HepG2 (cell line): Measurements from ENCODE around the gene GAREM2. TPM values are rescaled to one million over a fixed set of nuclear protein-coding genes. Genes with fewer than 3 reads are reported as not detected.
A peak's percentile ranks its signal among the peaks of the same experiment; 100 is the strongest.

Experiments
- ATAC-seq: fragments of 200-7000 bp; cut with Tn5 transposase; 3 replicates; pipeline ENCODE4 v1.9.1; 2020; ENCODE audit warnings: mild to moderate bottlenecking, moderate library complexity
- BruUV-seq: library from RNA; stranded (reverse); fragments of 400-500 nt; replicated peaks from 2 replicates; lab custom pipeline; 2021; lab: Mats Ljungman, UMichigan
- CTCF ChIA-PET: fragments of 300-600 bp; formaldehyde crosslinking; extraction: SDS; loops from one replicate; lab custom pipeline; 2021; ENCODE audit warnings: low total read pairs, inconsistent platforms, low intra/inter-chr PET ratio; lab: Yijun Ruan, JAX
- POLR2A ChIA-PET: fragments of 350-600 bp; sonication (Branson Sonifier 250); formaldehyde crosslinking; loops from one replicate; lab custom pipeline; 2020; ENCODE audit warnings: antibody characterized with exemption, inconsistent platforms; lab: Yijun Ruan, JAX
- DNase-seq: peaks from one replicate; pipeline ENCODE4 v3.0.0-alpha.2; 2015; ENCODE audit warnings: low spot score
- FAIRE-seq: peaks from 3 replicates; lab custom pipeline; 2011; peaks lifted over from hg19 to GRCh38; lab: Jason Lieb, UNC
- H2AFZ ChIP-seq: one replicate; pipeline ENCODE4 v1.6.1; 2011; ENCODE audit warnings: low read length, inconsistent platforms
- H3K27ac ChIP-seq: fragments of 300-600 bp; 3 replicates; pipeline ENCODE4 v1.8.0; 2011; ENCODE audit warnings: mixed run types, mild to moderate bottlenecking, mixed read lengths, low read length, inconsistent platforms; ENCODE audit not compliant: insufficient read depth; ENCODE audit errors: extremely low read length
- H3K27me3 ChIP-seq, 2 experiments: fragments of 200-600 bp in 1 of 2; 2 replicates in 1 of 2; 3 replicates in 1 of 2; pipeline versions ENCODE4 v1.6.0 to v1.8.0; 2011; ENCODE audit warnings: low read length in 2 of 2, mild to moderate bottlenecking in 2 of 2, moderate library complexity in 2 of 2, inconsistent platforms in 1 of 2; ENCODE audit not compliant: insufficient read depth in 2 of 2, control insufficient read depth in 1 of 2
- H3K36me3 ChIP-seq, 2 experiments: fragments of 200-600 bp in 1 of 2; replicated peaks in 1 of 2; 2 replicates in 1 of 2; 3 replicates in 1 of 2; pipeline versions ENCODE4 v1.5.1 to v1.8.0; 2011; ENCODE audit warnings: low read length in 2 of 2, inconsistent platforms in 1 of 2; ENCODE audit not compliant: insufficient read depth in 2 of 2, control insufficient read depth in 1 of 2
- H3K4me1 ChIP-seq: 2 replicates; pipeline ENCODE4 v1.5.1; 2012; ENCODE audit warnings: low read length, inconsistent platforms; ENCODE audit not compliant: insufficient read depth
- H3K4me2 ChIP-seq: 2 replicates; pipeline ENCODE4 v1.6.0; 2011; ENCODE audit warnings: low read depth, low read length, inconsistent platforms
- H3K4me3 ChIP-seq, 3 experiments: fragments of 200-600 bp in 1 of 3; sonication (generic), shearing (Covaris generic) in 1 of 3; replicated peaks in 1 of 3; 2 replicates each; pipeline ENCODE4 v1.5.1; 2011 to 2016; ENCODE audit warnings: low read length in 3 of 3, inconsistent platforms in 2 of 3, low read depth in 2 of 3, mild to moderate bottlenecking in 2 of 3, control low read depth in 1 of 3, mixed read lengths in 1 of 3; ENCODE audit not compliant: insufficient read depth in 1 of 3
- H3K79me2 ChIP-seq: one replicate; pipeline ENCODE4 v1.6.1; 2011; ENCODE audit warnings: low read length, inconsistent platforms; ENCODE audit not compliant: insufficient read depth
- H3K9ac ChIP-seq: 2 replicates; pipeline ENCODE4 v1.6.0; 2011; ENCODE audit warnings: mild to moderate bottlenecking, low read depth, low read length, inconsistent platforms; ENCODE audit not compliant: insufficient read depth
- H3K9me3 ChIP-seq: 2 replicates; pipeline ENCODE4 v1.5.1; 2012; ENCODE audit warnings: mild to moderate bottlenecking, low read length
- H4K20me1 ChIP-seq: 2 replicates; pipeline ENCODE4 v1.6.0; 2011; ENCODE audit warnings: inconsistent platforms, mild to moderate bottlenecking, low read length, moderate library complexity; ENCODE audit not compliant: insufficient read depth
- CHD4 ChIP-seq: fragments of 200-600 bp; sonication (generic); IDR thresholded peaks from 2 replicates; pipeline ENCODE4 v1.7.0; 2017; ENCODE audit warnings: mild to moderate bottlenecking, low read length, borderline replicate concordance
- EHMT2 ChIP-seq: fragments of 200-600 bp; sonication (generic); IDR thresholded peaks from 2 replicates; pipeline ENCODE4 v1.7.0; 2017; ENCODE audit warnings: antibody characterized with exemption, low read depth, low read length, borderline replicate concordance
- GABPA ChIP-seq, 2 experiments: IDR thresholded peaks; 2 replicates each; pipeline ENCODE4 v1.6.1; 2011 to 2016; ENCODE audit warnings: low read depth in 2 of 2, low read length in 1 of 2, missing biosample characterization in 1 of 2, missing genetic modification characterization in 1 of 2
- GATA4 ChIP-seq: sonication (generic); IDR thresholded peaks from 2 replicates; pipeline ENCODE4 v1.6.1; 2016; ENCODE audit warnings: antibody characterized with exemption, low read depth, borderline replicate concordance
- LBX2 ChIP-seq: sonication (generic); formaldehyde crosslinking; IDR thresholded peaks from 2 replicates; pipeline ENCODE4 v1.5.0; 2020; ENCODE audit warnings: missing genetic modification reagents, mild to moderate bottlenecking, borderline replicate concordance
- PHF21A ChIP-seq: sonication (generic); formaldehyde crosslinking; IDR thresholded peaks from 2 replicates; pipeline ENCODE4 v1.5.0; 2020; ENCODE audit warnings: mild to moderate bottlenecking, missing genetic modification reagents
- SSRP1 ChIP-seq: IDR thresholded peaks from 2 replicates; pipeline ENCODE4 v1.6.1; 2016; ENCODE audit warnings: control low read depth
- TBX3 ChIP-seq: fragments of 450-650 bp; IDR thresholded peaks from 2 replicates; pipeline ENCODE4 v1.6.1; 2017; ENCODE audit warnings: antibody characterized with exemption, mild to moderate bottlenecking, inconsistent platforms, borderline replicate concordance
- ZBTB21 ChIP-seq: sonication (generic); formaldehyde crosslinking; IDR thresholded peaks from 2 replicates; pipeline ENCODE4 v1.4.0; 2020; ENCODE audit warnings: missing genetic modification reagents
- ZBTB7A ChIP-seq: sonication (generic); formaldehyde crosslinking; IDR thresholded peaks from 2 replicates; pipeline ENCODE4 v1.8.0; 2022; ENCODE audit warnings: mild to moderate bottlenecking, missing genetic modification reagents
- ZGPAT ChIP-seq: IDR thresholded peaks from 2 replicates; pipeline ENCODE4 v1.6.1; 2016; ENCODE audit warnings: mild to moderate bottlenecking
- ZMYM2 ChIP-seq: sonication (generic); formaldehyde crosslinking; IDR thresholded peaks from 2 replicates; pipeline ENCODE4 v1.8.0; 2022; ENCODE audit warnings: mild to moderate bottlenecking, missing genetic modification reagents
- ZNF10 ChIP-seq: sonication (generic); formaldehyde crosslinking; IDR thresholded peaks from 2 replicates; pipeline ENCODE4 v1.4.0; 2020; ENCODE audit warnings: mild to moderate bottlenecking, low read depth, missing genetic modification reagents, borderline replicate concordance
- ZNF121 ChIP-seq: sonication (generic); formaldehyde crosslinking; IDR thresholded peaks from 2 replicates; pipeline ENCODE4 v1.5.0; 2020; ENCODE audit warnings: mild to moderate bottlenecking, missing genetic modification reagents
- ZNF124 ChIP-seq: sonication (generic); formaldehyde crosslinking; IDR thresholded peaks from 2 replicates; pipeline ENCODE4 v1.4.0; 2020; ENCODE audit warnings: missing genetic modification reagents
- ZNF20 ChIP-seq: sonication (generic); formaldehyde crosslinking; IDR thresholded peaks from 2 replicates; pipeline ENCODE4 v1.4.0; 2020; ENCODE audit warnings: mild to moderate bottlenecking, moderate library complexity, missing genetic modification reagents
- ZNF24 ChIP-seq: fragments of 450-650 bp; IDR thresholded peaks from 2 replicates; pipeline ENCODE4 v1.6.1; 2017; ENCODE audit warnings: antibody characterized with exemption, mild to moderate bottlenecking
- ZNF513 ChIP-seq: sonication (generic); formaldehyde crosslinking; conservative IDR thresholded peaks from 2 replicates; pipeline ENCODE4 v1.5.0; 2020; ENCODE audit warnings: missing genetic modification reagents
- WGBS: methylation state at CpG from one replicate; pipeline ENCODE4 v1.1.6; 2017; ENCODE audit warnings: low lambda C conversion rate; 5-methylcytosine and 5-hydroxymethylcytosine counted together
- in situ Hi-C: cut with HindIII; loops from 2 replicates; pipeline ENCODE4 v1.10.0; 2017; ENCODE audit warnings: low pct_unique_long_range_greater_than_20kb; ENCODE audit not compliant: extremely low pct_ligation_motif_present
- intact Hi-C: fragments of 100-400 bp; cut with micrococcal nuclease; formaldehyde crosslinking; loops from one replicate; pipeline ENCODE4 v1.10.0; 2022; ENCODE audit not compliant: unreplicated experiment
- polyA plus RNA-seq, 8 experiments: library from polyadenylated mRNA; depleted of rRNA in 3 of 8; stranded (reverse) in 7 of 8; unstranded in 1 of 8; fragments of >200 nt; fragmentation: Illumina TruSeq in 4 of 8; extraction: Trizol in 4 of 8; gene quantifications; 2 replicates each; pipeline versions ENCODE4 v1.2.1 to v1.2.3, GENCODE V29; 2011 to 2016; ENCODE audit warnings: low read depth in 4 of 8, missing spikeins in 1 of 8, mixed read lengths in 1 of 8; ENCODE audit not compliant: insufficient read depth in 1 of 8
- total RNA-seq, 5 experiments: library from RNA; depleted of rRNA; stranded (reverse); fragments of >200 nt; fragmentation: Illumina TruSeq; extraction: Trizol; gene quantifications; 2 replicates each; pipeline ENCODE4 v1.2.3, GENCODE V29; 2016; ENCODE audit warnings: low read depth in 1 of 5

GAREM2 gene
- total and polyA plus RNA-seq, 2 of the 13 experiments (the other 11 are each of a cell fraction or from before 2014, with no cell fraction given), result 0.29 to 0.38 TPM

GRCh38 chr2:26126074-26126473 lies 46.8 kb upstream of the GAREM2 start:
- WGBS, result 98% methylated on average over 4 of the region's 4 CpGs
- Histone ChIP-seq H2AFZ (no peak overlapping the region), H3K36me3 (peaks cover 11 to 62% of the 10 kb centered on the region in 2 experiments), H3K9ac (no peak overlapping the region), H3K27ac (no peak overlapping the region), H3K4me1 (no peaks in the 10 kb centered on the region), H3K9me3 (no peaks in the 10 kb centered on the region), H3K27me3 (no peaks in the 10 kb centered on the region), H3K4me2 (no peak overlapping the region), H3K79me2 (peaks cover 14% of the 10 kb centered on the region), H4K20me1 (0 out of 2 replicates have a peak, but pooled peaks cover 8% of the 10 kb centered on the region)
- FAIRE-seq (peak; percentile 23), ATAC-seq (no peak)
- no TSS peak for BruUV-seq
- in situ Hi-C loops, result no loop called here
- POLR2A ChIA-PET, result no interaction called here
- TF ChIP-seq GATA4 (no peak), ZNF20 (CRISPR knock-in tag) (no peak), ZNF10 (CRISPR knock-in tag) (no peak), EHMT2 (no peak), ZMYM2 (no peak), ZNF24 (no peak), CHD4 (no peak), ZBTB7A (CRISPR knock-in tag) (no peak), LBX2 (CRISPR knock-in tag) (no peak)
- TF ChIP-seq, all 625 proteins: peak for 0
- intact Hi-C loops, result no loop called here
- CTCF ChIA-PET, result no interaction called here
- DNase-seq, result no peak
- no peak overlapping the region for H3K4me3 ChIP-seq

GRCh38 chr2:26128176-26128575 lies 44.7 kb upstream of the GAREM2 start:
- H3K27ac ChIP-seq, result no peak overlapping the region
- in situ Hi-C loops, result no loop called here
- no peaks in the 10 kb centered on the region for H3K4me1 ChIP-seq
- peaks cover 11% of the 10 kb centered on the region for H3K79me2 ChIP-seq
- ChIA-PET CTCF (no interaction called here), POLR2A (no interaction called here)
- H3K9me3 ChIP-seq, result no peaks in the 10 kb centered on the region
- H4K20me1 ChIP-seq, result 0 out of 2 replicates have a peak, but pooled peaks cover 8% of the 10 kb centered on the region
- intact Hi-C loops, result no loop called here
- DNase-seq (no peak), FAIRE-seq (no peak), ATAC-seq (no peak)
- H3K36me3 ChIP-seq, result peaks cover 15 to 68% of the 10 kb centered on the region in 2 experiments
- H3K9ac ChIP-seq, result no peak overlapping the region
- BruUV-seq, result no TSS peak
- WGBS, result 94% methylated on average over 8 of the region's 8 CpGs
- no peak overlapping the region for H2AFZ ChIP-seq
- H3K4me3 ChIP-seq, result no peak overlapping the region
- no peaks in the 10 kb centered on the region for H3K27me3 ChIP-seq
- H3K4me2 ChIP-seq, result no peak overlapping the region
- no peak for TF ChIP-seq TBX3
- no peak for TF ChIP-seq ZBTB21
- TF ChIP-seq GABPA (IDR thresholded peaks at IDR 0.05; ENCODE audit: low read depth, low read length), result no peak
- no peak for TF ChIP-seq GABPA (CRISPR knock-in tag; IDR thresholded peaks at IDR 0.05; ENCODE audit: low read depth)
- TF ChIP-seq ZGPAT (CRISPR knock-in tag), result no peak
- TF ChIP-seq ZNF121 (CRISPR knock-in tag), result no peak
- TF ChIP-seq PHF21A (CRISPR knock-in tag), result no peak
- TF ChIP-seq SSRP1 (CRISPR knock-in tag), result no peak
- no peak for TF ChIP-seq ZNF513 (CRISPR knock-in tag)
- TF ChIP-seq ZNF124 (CRISPR knock-in tag), result no peak
